PC-9 (cell line): ENCODE measurements around the gene OLR1. TPM values are rescaled to one million over a fixed set of nuclear protein-coding genes. Genes with fewer than 3 reads are reported as not detected.

Source experiments
- BruUV-seq: library from RNA; stranded (reverse); fragments of 400-500 nt; replicated peaks from 2 replicates; lab custom pipeline; 2021; lab: Mats Ljungman, UMichigan
- CTCF ChIA-PET: fragments of 300-600 bp; sonication (Branson Sonifier 250); formaldehyde crosslinking; loops from one replicate; lab custom pipeline; 2022; ENCODE audit warnings: antibody characterized with exemption; lab: Charles Lee
- POLR2A ChIA-PET: fragments of 300-600 bp; sonication (Branson Sonifier 250); formaldehyde crosslinking; loops from one replicate; lab custom pipeline; 2022; ENCODE audit warnings: antibody characterized with exemption; ENCODE audit not compliant: unreplicated experiment; lab: Charles Lee
- DNase-seq, 2 experiments: peaks; one replicate each; pipeline versions ENCODE4 v3.0.0 to v3.0.0-alpha.2; 2015 to 2022; ENCODE audit warnings: mixed read lengths in 1 of 2
- H2AFZ ChIP-seq: fragments of 200-600 bp; sonication (generic); 2 replicates; pipeline ENCODE4 v1.8.1; 2017; ENCODE audit warnings: antibody characterized with exemption
- H3F3A ChIP-seq: fragments of 200-600 bp; sonication (generic); 2 replicates; pipeline ENCODE4 v1.8.1; 2017; ENCODE audit warnings: antibody characterized with exemption, mild to moderate bottlenecking, low read depth; ENCODE audit not compliant: insufficient read depth
- H3K27ac ChIP-seq: fragments of 200-600 bp; sonication (generic); 2 replicates; pipeline ENCODE4 v1.6.1; 2016; ENCODE audit warnings: mixed run types
- H3K27me3 ChIP-seq: fragments of 200-600 bp; sonication (generic); 2 replicates; pipeline ENCODE4 v1.6.1; 2016; ENCODE audit warnings: low read depth, mixed run types; ENCODE audit not compliant: insufficient read depth
- H3K36me3 ChIP-seq: fragments of 200-600 bp; sonication (generic); 2 replicates; pipeline ENCODE4 v1.6.1; 2016; ENCODE audit warnings: low read depth, mixed run types
- H3K4me1 ChIP-seq: fragments of 200-600 bp; sonication (generic); replicated peaks from 2 replicates; pipeline ENCODE4 v1.6.1; 2016; ENCODE audit warnings: mixed run types; ENCODE audit not compliant: insufficient read depth
- H3K4me2 ChIP-seq: fragments of 200-600 bp; sonication (generic); 2 replicates; pipeline ENCODE4 v1.6.1; 2017; ENCODE audit warnings: mixed run types
- H3K4me3 ChIP-seq: fragments of 200-600 bp; sonication (generic); 2 replicates; pipeline ENCODE4 v1.6.1; 2016; ENCODE audit warnings: mixed run types
- H3K79me2 ChIP-seq: fragments of 200-600 bp; sonication (generic); 2 replicates; pipeline ENCODE4 v1.6.1; 2017; ENCODE audit warnings: low read depth, mixed run types
- H3K9me2 ChIP-seq: fragments of 200-600 bp; sonication (generic); 2 replicates; pipeline ENCODE4 v1.8.1; 2017; ENCODE audit warnings: mild to moderate bottlenecking; ENCODE audit not compliant: insufficient read depth
- H3K9me3 ChIP-seq: fragments of 200-600 bp; sonication (generic); 2 replicates; pipeline ENCODE4 v1.8.1; 2016; ENCODE audit warnings: low read depth; ENCODE audit not compliant: insufficient read depth
- H4K20me1 ChIP-seq: fragments of 200-600 bp; sonication (generic); 2 replicates; pipeline ENCODE4 v1.8.1; 2017; ENCODE audit not compliant: insufficient read depth
- CTCF ChIP-seq: fragments of 200-600 bp; sonication (generic); conservative IDR thresholded peaks from 2 replicates; pipeline ENCODE4 v1.6.1; 2017; ENCODE audit warnings: mixed run types, antibody characterized with exemption, mild to moderate bottlenecking, moderate library complexity
- EZH2 ChIP-seq: fragments of 200-600 bp; sonication (generic); IDR thresholded peaks from 2 replicates; pipeline ENCODE4 v1.8.0; 2017; ENCODE audit warnings: antibody characterized with exemption, low read depth
- intact Hi-C: fragments of 100-400 bp; cut with micrococcal nuclease; formaldehyde crosslinking; loops from one replicate; pipeline ENCODE4 v1.10.0; 2022; ENCODE audit not compliant: unreplicated experiment
- total RNA-seq: library from RNA; stranded (reverse); gene quantifications from 2 replicates; pipeline ENCODE4 v1.2.3, GENCODE V29; 2021

Gene OLR1
- total RNA-seq, 1 experiment from 2014 or later: 22.4 TPM

- H3K4me3 ChIP-seq: no peak overlapping the region
- no peaks in the 10 kb centered on the region for H4K20me1 ChIP-seq
- BruUV-seq: no TSS peak
- no peaks in the 10 kb centered on the region for H3K9me3 ChIP-seq
- H3K4me2 ChIP-seq: no peak overlapping the region
- CTCF ChIA-PET: no interaction called here
- H3K9me2 ChIP-seq: no peaks in the 10 kb centered on the region
- DNase-seq: no peak
- H3K4me1 ChIP-seq: peaks cover 36% of the 10 kb centered on the region
- H3K36me3 ChIP-seq: no peaks in the 10 kb centered on the region
- no peak overlapping the region for H3K27ac ChIP-seq
- POLR2A ChIA-PET: no interaction called here
- peaks cover 4% of the 10 kb centered on the region; the same call in 1 of the 2 replicates for H3F3A ChIP-seq
- TF ChIP-seq CTCF: no peak
- TF ChIP-seq EZH2: no peak
- intact Hi-C loops: loop anchor here (5.0 kb wide), 1 partner anchor 45 kb away; the partner anchor contains the start of gene GABARAPL1
- no peaks in the 10 kb centered on the region for H3K79me2 ChIP-seq
- H2AFZ ChIP-seq: no peak overlapping the region
- no peaks in the 10 kb centered on the region for H3K27me3 ChIP-seq
These were observed 4.3 kb downstream of the OLR1 start for GRCh38 chr12:10167599-10167998.

- CTCF ChIA-PET: interaction anchor here (0.6 to 0.7 kb wide), 2 partner anchors 29 to 1184 kb away, joined by 4 to 7 read pairs; no protein-coding TSS in a partner anchor
- TF ChIP-seq CTCF (no peak), EZH2 (no peak)
- Histone ChIP-seq H3K4me3 (no peak overlapping the region), H3K4me2 (no peak overlapping the region), H3K27me3 (no peaks in the 10 kb centered on the region), H4K20me1 (no peaks in the 10 kb centered on the region), H3K79me2 (no peaks in the 10 kb centered on the region), H3F3A (peaks cover 4% of the 10 kb centered on the region; the same call in 1 of the 2 replicates), H2AFZ (no peak overlapping the region), H3K4me1 (peaks cover 20% of the 10 kb centered on the region), H3K9me3 (no peaks in the 10 kb centered on the region), H3K36me3 (no peaks in the 10 kb centered on the region), H3K9me2 (no peaks in the 10 kb centered on the region), H3K27ac (no peak overlapping the region)
- no TSS peak for BruUV-seq
- DNase-seq: no peak
- intact Hi-C loops: loop anchor here (5.0 kb wide), 1 partner anchor 47 kb away; the partner anchor contains the start of gene GABARAPL1
- POLR2A ChIA-PET: no interaction called here
These were observed 6.5 kb downstream of the OLR1 start for GRCh38 chr12:10165421-10165820.

- CTCF ChIA-PET: no interaction called here
- POLR2A ChIA-PET: no interaction called here
- TF ChIP-seq EZH2 (no peak), CTCF (no peak)
These were observed 8.8 kb downstream of the OLR1 start for GRCh38 chr12:10163084-10163483.

More at GRCh38 chr12:10163084-10163483, 8.8 kb downstream of the OLR1 start:
- BruUV-seq: no TSS peak
- no peaks in the 10 kb centered on the region for H3K9me3 ChIP-seq
- no peaks in the 10 kb centered on the region for H3K27me3 ChIP-seq
- H3K4me2 ChIP-seq: no peak overlapping the region
- DNase-seq: no peak
- intact Hi-C loops: no loop called here
- no peak overlapping the region for H3K4me3 ChIP-seq
- no peak overlapping the region for H2AFZ ChIP-seq
- no peaks in the 10 kb centered on the region for H3K4me1 ChIP-seq
- no peaks in the 10 kb centered on the region for H3K9me2 ChIP-seq
- H3K27ac ChIP-seq: no peak overlapping the region
- no peaks in the 10 kb centered on the region for H3K79me2 ChIP-seq
- H3F3A ChIP-seq: no peaks in the 10 kb centered on the region
- no peaks in the 10 kb centered on the region for H4K20me1 ChIP-seq
- no peaks in the 10 kb centered on the region for H3K36me3 ChIP-seq
